NOMO-1 treated with dmso at 0.1 percent for 144 hours (cell line): ENCODE data around the gene PTPRJ.

Experiments used
- DNase-seq: peaks from one replicate; lab custom pipeline; 2025; ENCODE audit not compliant: unreplicated experiment; lab: John Stamatoyannopoulos, UW

Gene PTPRJ

GRCh38 chr11:48142889-48143288 is 162.5 kb downstream of the PTPRJ start:
- no peak for DNase-seq

- no peak for DNase-seq
These were observed 168.4 kb downstream of the PTPRJ start for GRCh38 chr11:48148749-48149148.

GRCh38 chr11:48150213-48150612 is 169.9 kb downstream of the PTPRJ start:
- no peak for DNase-seq

GRCh38 chr11:48154151-48154550 is 173.8 kb downstream of the PTPRJ start:
- no peak for DNase-seq

- DNase-seq: no peak
These were observed 181.9 kb downstream of the PTPRJ start for GRCh38 chr11:48161951-48162884.

- no peak for DNase-seq
These were observed 182.5 kb downstream of the PTPRJ start for GRCh38 chr11:48162885-48163268.

- no peak for DNase-seq
These were observed 183.2 kb downstream of the PTPRJ start for GRCh38 chr11:48163360-48164100.

- DNase-seq: no peak
These were observed 184.5 kb downstream of the PTPRJ start for GRCh38 chr11:48164836-48165235.

- no peak for DNase-seq
These were observed 185.1 kb downstream of the PTPRJ start for GRCh38 chr11:48165426-48165825.

GRCh38 chr11:48167380-48167779 is 187.0 kb downstream of the PTPRJ start:
- DNase-seq: no peak

- no peak for DNase-seq
These were observed 188.5 kb downstream of the PTPRJ start for GRCh38 chr11:48168815-48169214.

- DNase-seq: no peak
These were observed 188.9 kb downstream of the PTPRJ start for GRCh38 chr11:48169259-48169658.

- DNase-seq: no peak
These were observed 189.4 kb downstream of the PTPRJ start for GRCh38 chr11:48169717-48170116.

- no peak for DNase-seq
These were observed 190.2 kb downstream of the PTPRJ start for GRCh38 chr11:48170241-48171233.

- DNase-seq: no peak
These were observed 192.7 kb downstream of the PTPRJ start for GRCh38 chr11:48172818-48173609.

GRCh38 chr11:48177661-48178060 is 197.3 kb downstream of the PTPRJ start:
- no peak for DNase-seq

- DNase-seq: no peak
These were observed 200.3 kb downstream of the PTPRJ start for GRCh38 chr11:48180627-48181026.

- no peak for DNase-seq
These were observed 202.6 kb downstream of the PTPRJ start for GRCh38 chr11:48182860-48183526.

- DNase-seq: no peak
These were observed 204.1 kb downstream of the PTPRJ start for GRCh38 chr11:48184452-48184851.
